Loucy (cell line): Measurements from ENCODE around the gene TRRAP.

Experiments used
- CTCF ChIP-seq: fragments of 200-600 bp; sonication (generic); conservative IDR thresholded peaks from 2 replicates; pipeline ENCODE4 v1.5.1; 2014; ENCODE audit warnings: mild to moderate bottlenecking, antibody characterized with exemption, low read length
- EZH2phosphoT487 ChIP-seq: fragments of 200-600 bp; IDR thresholded peaks from 2 replicates; pipeline ENCODE4 v1.6.1; 2018; ENCODE audit warnings: antibody characterized with exemption, mild to moderate bottlenecking, moderate library complexity, borderline replicate concordance

GRCh38 chr7:98840096-98840495 lies 38.2 kb upstream of the TRRAP start:
- TF ChIP-seq CTCF (no peak), EZH2phosphoT487 (no peak)
